PC-9 (cell line): ENCODE measurements around the gene LY6G6F.

Experiments
- EZH2 ChIP-seq: fragments of 200-600 bp; sonication (generic); IDR thresholded peaks from 2 replicates; pipeline ENCODE4 v1.8.0; 2017; ENCODE audit warnings: antibody characterized with exemption, low read depth
- TF ChIP-seq, protein P1 (sequence below): fragments of 200-600 bp; sonication (generic); conservative IDR thresholded peaks from 2 replicates; pipeline ENCODE4 v1.6.1; 2017; ENCODE audit warnings: mixed run types, antibody characterized with exemption, mild to moderate bottlenecking, moderate library complexity

DNA sequence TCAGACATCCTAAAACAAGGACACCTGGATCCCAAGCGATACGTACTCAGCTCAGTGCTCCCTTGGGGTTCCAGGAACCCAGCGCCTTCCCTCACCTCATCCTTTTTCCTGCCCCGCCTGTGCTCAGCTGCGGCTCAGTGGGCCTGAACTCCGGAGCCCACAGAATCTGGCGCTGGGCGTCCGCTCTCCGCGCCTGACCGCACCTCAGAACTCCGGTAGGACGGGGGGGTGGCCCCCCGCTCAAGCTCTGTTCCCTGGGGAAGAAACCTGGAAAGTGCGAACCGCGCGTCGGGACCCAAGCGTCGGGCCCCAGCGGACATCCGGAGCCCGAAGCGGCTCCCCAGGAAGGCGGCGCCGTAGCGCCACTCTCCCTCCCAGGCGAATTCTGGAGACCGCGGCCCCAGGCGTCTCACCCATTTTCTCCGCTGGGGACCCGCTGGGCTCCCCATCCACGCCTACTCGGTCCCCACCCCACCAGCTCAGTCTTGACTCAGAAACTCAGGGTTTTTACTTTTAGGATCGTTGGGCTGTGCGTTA, 25.5 kb upstream of the LY6G6F start:
- TF ChIP-seq, protein P1, sequence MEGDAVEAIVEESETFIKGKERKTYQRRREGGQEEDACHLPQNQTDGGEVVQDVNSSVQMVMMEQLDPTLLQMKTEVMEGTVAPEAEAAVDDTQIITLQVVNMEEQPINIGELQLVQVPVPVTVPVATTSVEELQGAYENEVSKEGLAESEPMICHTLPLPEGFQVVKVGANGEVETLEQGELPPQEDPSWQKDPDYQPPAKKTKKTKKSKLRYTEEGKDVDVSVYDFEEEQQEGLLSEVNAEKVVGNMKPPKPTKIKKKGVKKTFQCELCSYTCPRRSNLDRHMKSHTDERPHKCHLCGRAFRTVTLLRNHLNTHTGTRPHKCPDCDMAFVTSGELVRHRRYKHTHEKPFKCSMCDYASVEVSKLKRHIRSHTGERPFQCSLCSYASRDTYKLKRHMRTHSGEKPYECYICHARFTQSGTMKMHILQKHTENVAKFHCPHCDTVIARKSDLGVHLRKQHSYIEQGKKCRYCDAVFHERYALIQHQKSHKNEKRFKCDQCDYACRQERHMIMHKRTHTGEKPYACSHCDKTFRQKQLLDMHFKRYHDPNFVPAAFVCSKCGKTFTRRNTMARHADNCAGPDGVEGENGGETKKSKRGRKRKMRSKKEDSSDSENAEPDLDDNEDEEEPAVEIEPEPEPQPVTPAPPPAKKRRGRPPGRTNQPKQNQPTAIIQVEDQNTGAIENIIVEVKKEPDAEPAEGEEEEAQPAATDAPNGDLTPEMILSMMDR, result no peak
- TF ChIP-seq EZH2, result no peak
